Epithelial cell of esophagus (primary cell): ENCODE results near the gene PPP2R5A.

Source experiments
- DNase-seq: peaks from one replicate; pipeline ENCODE4 v3.0.0; 2010; ENCODE audit warnings: low read depth
- H3K4me3 ChIP-seq: 2 replicates; pipeline ENCODE4 v1.5.1; 2011; ENCODE audit warnings: mild to moderate bottlenecking, low read length, control low read depth
- TF ChIP-seq, protein P1 (sequence below): IDR thresholded peaks from 2 replicates; pipeline ENCODE4 v1.5.1; 2011; ENCODE audit warnings: low read depth, mild to moderate bottlenecking, low read length, control low read depth, inconsistent platforms; ENCODE audit not compliant: insufficient read depth; ENCODE audit errors: missing control alignments

Gene PPP2R5A

DNA sequence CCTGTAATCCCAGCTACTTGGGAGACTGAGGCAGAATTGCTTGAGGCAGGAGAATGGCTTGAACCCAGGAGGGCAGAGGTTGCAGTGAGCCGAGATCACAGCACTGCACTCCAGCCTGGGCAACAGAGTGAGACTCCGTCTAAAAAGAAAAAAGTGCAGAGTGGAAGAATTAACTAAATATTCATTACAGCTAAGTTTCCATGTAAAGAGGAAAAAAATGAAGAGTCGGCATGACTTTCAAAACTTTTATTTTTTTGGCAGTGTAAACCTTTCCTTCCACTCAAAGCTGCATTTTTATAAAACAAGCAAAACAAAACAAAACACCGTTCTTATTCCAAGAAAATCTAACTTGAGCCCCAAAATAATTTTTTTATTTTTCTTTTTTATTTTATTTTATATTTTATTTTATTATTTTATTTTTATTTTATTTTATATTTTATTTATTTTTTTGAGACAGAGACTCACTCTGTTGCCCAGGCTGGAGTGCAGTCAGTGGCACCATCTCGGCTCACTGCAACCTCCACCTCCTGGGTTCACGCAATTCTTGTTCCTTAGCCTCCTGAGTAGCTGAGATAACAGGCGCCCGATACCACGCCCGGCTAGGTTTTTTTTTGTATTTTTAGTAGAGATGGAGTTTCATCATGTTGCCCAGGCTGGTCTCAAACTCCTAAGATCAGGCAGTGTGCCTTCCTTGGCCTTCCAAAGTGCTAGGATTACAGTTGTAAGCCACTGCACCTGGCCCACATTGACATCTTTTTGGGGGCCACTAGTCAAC, 66.6 kb downstream of the PPP2R5A start:
- DNase-seq = no peak
- TF ChIP-seq, protein P1, sequence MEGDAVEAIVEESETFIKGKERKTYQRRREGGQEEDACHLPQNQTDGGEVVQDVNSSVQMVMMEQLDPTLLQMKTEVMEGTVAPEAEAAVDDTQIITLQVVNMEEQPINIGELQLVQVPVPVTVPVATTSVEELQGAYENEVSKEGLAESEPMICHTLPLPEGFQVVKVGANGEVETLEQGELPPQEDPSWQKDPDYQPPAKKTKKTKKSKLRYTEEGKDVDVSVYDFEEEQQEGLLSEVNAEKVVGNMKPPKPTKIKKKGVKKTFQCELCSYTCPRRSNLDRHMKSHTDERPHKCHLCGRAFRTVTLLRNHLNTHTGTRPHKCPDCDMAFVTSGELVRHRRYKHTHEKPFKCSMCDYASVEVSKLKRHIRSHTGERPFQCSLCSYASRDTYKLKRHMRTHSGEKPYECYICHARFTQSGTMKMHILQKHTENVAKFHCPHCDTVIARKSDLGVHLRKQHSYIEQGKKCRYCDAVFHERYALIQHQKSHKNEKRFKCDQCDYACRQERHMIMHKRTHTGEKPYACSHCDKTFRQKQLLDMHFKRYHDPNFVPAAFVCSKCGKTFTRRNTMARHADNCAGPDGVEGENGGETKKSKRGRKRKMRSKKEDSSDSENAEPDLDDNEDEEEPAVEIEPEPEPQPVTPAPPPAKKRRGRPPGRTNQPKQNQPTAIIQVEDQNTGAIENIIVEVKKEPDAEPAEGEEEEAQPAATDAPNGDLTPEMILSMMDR = no peak
- H3K4me3 ChIP-seq = no peak overlapping the region

DNA sequence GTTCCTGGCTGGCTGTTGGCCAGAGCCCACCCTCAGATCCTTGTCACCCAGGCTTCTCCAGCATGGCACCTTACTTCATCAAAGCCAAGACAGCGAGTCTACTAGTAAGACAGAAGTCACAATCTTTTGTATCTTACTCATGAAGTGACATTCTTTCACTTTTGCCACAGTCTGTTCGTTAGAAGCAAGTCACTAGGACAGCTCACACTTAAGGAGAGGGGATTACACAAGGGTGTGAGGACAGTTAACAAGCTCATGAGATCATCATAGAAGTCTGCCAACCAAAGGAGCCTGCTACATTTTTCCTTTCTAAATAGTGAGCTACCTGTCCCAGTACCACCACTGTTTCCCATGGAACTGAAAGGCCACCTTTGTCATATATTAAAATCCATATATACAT, 68.0 kb downstream of the PPP2R5A start:
- H3K4me3 ChIP-seq = no peak overlapping the region
- TF ChIP-seq, protein P1 = no peak

DNA sequence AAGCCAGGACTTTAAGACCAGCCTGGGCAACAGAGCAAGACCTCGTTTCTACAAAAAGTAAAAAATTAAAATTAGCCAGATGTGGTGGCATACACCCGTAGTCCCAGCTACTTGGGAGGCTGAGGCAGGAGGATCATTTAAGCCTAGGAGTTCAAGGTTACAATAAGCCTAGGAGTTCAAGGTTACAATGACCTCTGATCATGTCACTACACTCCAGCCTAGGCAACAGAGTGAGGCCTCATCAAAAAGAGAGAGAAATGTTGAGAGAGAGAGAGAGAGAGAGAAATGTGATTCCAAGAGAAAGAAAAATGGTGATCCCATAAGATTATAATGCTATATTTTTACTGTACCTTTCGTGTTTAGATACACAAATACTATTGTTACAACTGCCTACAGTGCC, 69.3 kb downstream of the PPP2R5A start:
- H3K4me3 ChIP-seq = no peak overlapping the region
- TF ChIP-seq, protein P1 = no peak
- no peak for DNase-seq

More for the DNA sequence above, 68.0 kb downstream of the PPP2R5A start:
- DNase-seq = peak; percentile 25

DNA sequence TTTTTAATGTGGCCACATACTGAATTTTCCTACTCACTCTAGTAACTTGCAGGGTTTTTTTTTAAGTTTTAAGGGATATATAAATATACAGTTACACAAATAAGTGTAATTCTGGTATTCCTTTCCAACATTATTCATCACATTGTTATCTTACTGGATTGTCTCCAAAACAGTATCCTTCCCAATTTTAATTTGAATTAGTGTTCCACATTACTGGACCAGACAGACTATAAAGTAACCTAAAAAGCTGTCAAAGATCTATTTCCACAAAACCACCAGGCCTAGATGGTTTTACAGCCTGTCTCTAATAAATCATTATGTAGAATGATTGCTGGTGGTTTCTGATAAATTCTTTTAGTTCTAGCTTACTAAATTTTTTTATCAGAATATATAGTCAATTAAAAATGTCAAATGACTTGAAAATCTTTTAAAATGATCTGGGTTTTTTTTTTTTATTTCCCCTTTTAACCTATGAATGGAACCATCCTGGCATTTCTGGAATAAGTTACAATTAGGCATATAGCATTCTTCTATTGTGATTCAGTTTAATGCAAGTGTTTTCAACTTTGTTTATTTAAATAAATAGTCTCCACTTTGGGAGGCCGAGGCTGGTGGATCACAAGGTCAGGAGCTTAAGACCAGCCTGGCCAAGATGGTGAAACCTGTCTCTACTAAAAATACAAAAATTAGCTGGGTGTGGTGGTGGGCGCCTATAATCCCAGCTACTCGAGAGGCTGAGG, 70.2 kb downstream of the PPP2R5A start:
- TF ChIP-seq, protein P1 = no peak
- DNase-seq = no peak
- H3K4me3 ChIP-seq = no peak overlapping the region

DNA sequence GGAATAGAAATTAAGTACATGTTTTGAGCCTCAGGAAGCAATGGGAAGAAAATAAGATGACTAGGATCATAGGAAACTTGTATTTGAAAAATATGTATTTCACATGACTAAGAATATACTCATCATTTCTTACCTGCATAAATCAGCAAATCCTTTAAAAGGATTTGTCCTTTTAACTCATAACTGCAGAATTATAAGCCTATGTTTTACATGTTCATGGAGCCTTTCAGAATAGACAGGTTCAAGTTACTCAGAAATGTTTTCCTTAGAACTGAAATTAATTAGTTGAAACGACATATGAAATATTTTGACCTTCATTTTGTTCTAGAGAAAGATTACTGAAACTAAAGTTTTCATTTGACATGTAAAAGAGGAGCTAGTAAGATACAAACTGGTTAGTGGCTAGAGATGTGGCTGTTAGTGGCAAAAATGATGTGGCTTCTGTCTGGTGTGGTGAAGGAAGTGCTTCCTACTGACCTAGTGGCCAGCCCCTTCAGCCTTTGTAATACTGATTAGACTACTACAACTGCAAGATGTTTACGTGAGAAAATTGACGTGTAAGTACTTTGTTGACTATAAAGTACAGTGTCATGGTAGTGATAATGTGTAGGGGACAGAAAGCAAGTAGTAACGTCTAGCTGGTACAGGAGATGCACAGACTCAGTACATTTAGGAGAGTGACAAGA, 74.7 kb downstream of the PPP2R5A start:
- H3K4me3 ChIP-seq = no peak overlapping the region
- DNase-seq = no peak
- TF ChIP-seq, protein P1 = no peak

DNA sequence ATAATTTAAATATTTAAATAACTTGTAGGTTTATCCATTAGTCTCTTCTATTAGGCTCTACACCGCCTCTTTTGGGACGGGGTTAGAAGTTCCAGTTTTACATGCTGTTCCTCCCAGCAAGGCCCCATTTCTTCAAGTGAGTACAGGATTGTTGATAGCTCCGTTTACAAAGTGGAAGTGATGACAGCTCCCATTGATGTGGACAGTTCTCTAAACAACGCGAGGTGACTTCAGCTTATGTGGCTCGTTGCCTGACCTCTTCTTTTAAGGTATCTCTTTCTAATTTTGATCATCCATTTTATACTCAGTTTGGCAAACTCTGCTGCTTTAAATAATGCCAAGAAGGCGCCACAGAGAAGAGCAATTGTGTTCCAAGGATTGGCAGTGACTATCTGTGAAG, 79.8 kb downstream of the PPP2R5A start:
- no peak for DNase-seq
- TF ChIP-seq, protein P1 = no peak
- no peak overlapping the region for H3K4me3 ChIP-seq
